ENCODE measurements around the gene BCOR.

DNA sequence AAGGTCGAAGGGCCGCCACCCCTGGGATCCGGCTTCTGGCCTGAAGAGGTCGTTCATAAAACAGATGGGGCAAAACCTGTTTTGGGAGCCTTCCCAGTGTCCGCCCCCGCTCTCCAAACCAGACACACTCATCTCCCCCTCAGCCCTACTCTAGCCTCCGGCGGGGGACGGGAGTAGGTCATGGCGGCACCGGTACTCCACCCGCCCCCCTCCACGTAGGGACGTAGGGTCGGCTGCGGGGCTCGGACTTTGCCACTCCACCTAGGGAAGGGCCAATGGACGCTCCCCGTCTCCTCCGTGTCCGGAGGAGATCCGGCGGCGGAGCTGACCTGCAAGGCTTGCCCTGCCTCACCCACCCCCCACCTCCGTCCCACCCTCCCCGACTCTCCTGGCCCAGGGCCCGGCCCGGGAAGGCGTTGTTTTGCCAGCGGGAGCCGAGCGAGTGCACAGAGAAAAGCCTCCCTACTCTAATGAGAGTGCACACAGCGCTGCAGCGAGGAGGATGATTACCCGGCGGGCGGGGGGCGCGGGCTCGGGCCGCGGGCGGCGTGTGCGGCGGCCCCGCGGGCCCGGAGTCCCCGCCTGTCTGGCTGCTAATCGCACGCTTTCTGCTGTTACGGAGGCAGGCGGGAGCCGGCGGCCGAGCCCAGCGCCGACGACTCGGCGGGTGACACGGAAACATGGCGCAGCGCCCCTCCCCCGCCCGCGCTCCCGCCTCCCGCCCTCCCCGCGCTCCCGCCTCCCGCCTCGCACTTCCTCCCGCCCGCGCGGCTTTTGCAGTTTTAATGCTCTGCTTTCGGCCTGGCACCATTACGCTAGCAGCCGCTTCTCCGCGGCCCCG is 8.3 kb upstream of the BCOR start:
- TF ChIP-seq CTCF (IDR thresholded peaks at IDR 0.05; ENCODE audit: borderline replicate concordance, extremely low read depth, low read length, poor library complexity, severe bottlenecking), result no peak
- no peak for TF ChIP-seq EZH2 (IDR thresholded peaks at IDR 0.05; ENCODE audit: borderline replicate concordance, low read depth, low read length, severe bottlenecking)

All from DND-41 (cell line).